ENCODE data around the gene LMF2.
"Not testable (repeated sequence)": the region's sequence is repeated elsewhere in the genome, so short reads cannot be mapped to it uniquely, and the experiment has no call there.

Gene LMF2

DNA sequence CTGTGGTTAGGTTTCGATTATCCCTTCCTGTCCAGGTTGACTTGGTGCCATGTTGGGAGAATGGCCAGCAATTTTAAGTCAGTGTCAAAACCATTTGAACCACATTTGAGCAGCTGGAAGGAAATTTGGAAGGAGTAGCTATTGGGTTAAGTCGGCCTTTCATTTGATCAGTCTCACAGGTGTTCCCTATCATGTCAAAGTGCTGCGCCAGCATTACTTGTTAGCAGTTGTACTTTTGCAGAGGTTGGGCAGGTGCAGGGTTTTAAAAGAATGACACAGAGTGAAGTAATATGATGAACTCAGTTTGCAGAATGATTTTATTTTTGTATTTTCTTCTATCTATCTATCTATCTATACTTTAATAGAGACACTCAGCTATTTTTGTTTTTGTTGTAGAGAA lies 28.7 kb upstream of the LMF2 start:
- H3K4me3 ChIP-seq (ENCODE audit: low read depth, low read length) = no peak overlapping the region

DNA sequence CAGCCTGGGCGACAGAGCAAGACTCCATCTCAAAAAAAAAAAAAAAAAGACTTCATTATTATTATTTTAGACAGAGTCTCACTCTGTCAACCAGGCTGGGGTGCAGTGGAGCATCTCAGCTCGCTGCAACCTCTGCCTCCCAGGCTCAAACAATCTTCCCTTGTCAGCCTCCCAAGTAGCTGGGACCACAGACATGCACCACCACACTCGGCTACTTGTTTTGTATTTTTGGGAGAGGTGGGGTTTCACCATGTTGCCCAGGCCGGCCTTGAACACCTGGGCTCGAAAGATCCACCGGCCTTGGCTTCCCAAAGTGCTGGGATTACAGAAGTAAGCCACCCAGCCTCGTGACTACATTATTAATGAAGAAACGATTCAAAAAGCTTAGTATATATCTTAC lies 27.6 kb upstream of the LMF2 start:
- H3K4me3 ChIP-seq (ENCODE audit: low read depth, low read length) = no peak overlapping the region

DNA sequence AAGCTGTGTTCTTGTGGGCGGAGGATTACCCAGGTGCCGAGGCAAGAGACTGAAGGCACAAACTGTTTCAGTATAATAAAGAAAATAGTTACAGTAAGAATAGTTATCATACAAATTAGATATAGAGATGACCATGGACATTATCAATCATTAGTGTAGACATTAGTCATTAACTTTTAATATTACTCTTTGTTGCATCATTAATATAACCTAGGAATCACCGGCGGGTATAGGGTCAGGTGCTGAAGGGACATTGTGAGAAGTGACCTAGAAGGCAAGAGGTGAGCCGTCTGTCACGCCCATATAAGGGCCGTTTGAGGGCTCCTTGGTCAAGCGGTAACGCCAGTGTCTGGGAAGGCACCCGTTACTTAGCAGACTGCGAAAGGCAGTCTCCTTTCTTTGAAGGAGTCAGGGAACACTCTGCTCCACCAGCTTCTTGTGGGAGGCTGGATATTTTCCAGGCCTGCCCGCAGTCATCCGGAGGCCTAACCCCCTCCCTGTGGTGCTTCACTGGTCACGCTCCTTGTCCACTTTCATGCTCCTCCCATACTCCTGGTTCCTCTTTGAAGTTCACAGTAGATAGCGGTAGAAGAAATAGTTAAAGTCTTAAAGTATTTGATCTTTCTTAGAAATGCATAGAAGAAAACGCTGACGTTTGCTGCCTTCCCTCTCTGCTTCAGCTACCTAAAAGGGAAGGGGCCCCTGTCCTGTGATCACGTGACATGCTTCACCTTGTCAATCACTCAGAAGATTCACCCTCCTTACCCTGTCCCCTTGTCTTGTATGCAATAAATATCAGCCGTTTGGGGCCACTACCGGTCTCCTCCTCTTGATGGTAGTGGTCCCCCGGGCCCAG lies 26.6 kb upstream of the LMF2 start:
- H3K4me3 ChIP-seq (ENCODE audit: low read depth, low read length) = not testable (repeated sequence)

DNA sequence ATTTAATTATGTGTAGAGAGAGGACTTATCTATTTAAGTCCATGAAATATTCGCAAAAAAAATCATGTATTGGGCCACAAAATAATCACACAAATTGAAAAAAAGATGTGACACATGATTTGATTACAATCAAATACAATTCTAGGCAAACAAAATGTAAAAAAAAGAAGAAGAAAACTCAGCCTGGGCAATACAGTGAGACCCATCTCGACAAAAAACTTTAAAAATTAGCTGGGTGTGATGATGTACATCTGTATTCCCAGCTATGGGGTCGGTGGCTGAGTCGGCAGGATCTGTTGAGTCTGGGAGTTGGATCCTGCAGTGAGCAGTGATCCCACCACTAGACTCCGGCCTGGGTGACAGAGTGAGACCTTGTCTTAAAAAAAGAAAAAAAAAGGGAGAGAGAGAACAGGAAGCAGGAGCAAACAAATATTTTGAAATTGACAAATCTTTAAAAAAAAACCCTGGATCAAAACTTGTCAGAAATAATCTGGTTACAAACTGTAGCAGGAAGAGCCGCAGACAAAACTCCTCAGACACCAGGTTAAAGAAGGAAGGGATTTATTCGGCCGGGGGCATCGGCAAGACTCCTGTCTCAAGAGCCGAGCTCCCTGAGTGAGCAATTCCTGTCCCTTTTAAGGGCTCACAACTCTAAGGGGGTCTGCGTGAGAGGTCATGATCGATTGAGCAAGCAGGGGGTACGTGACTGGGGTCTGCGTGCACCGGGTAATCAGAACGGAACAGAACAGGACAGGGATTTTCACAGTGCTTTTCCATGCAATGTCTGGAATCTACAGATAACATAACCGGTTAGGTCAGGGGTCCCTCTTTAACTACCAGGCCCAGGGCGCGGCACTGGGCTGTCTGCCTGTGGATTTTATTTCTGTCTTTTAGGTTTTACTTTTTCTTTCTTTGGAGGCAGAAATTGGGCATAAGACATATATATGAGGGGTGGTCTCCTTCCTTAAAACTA lies 25.6 kb upstream of the LMF2 start:
- H3K4me3 ChIP-seq (ENCODE audit: low read depth, low read length) = no peak overlapping the region

GRCh38 chr22:50531962-50532674 lies 24.6 kb upstream of the LMF2 start:
- peak overlapping the region; percentile 28 for H3K4me3 ChIP-seq (ENCODE audit: low read depth, low read length)

- peak overlapping the region; percentile 28 for H3K4me3 ChIP-seq (ENCODE audit: low read depth, low read length)
Measured at GRCh38 chr22:50531546-50531961, 24.1 kb upstream of the LMF2 start.

- no peak overlapping the region for H3K4me3 ChIP-seq (ENCODE audit: low read depth, low read length)
Measured at GRCh38 chr22:50530877-50531545, 23.5 kb upstream of the LMF2 start.

DNA sequence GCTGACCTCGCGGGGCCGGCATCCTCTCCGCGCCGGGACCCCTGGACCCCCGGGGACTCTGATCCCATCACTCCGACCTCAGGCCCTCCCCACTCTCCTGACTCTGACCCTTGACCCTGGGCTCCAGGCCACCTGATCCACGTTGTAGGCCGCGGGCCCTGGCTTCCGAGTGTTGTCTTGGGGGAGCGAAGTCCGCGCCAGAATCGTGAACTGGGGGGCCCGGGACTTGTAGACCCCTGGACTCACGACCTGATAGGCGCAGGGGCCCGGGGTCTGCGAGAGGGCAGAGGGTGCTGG lies 23.0 kb upstream of the LMF2 start:
- H3K4me3 ChIP-seq (ENCODE audit: low read depth, low read length) = peak overlapping the region; percentile 27

GRCh38 chr22:50529897-50530579 lies 22.5 kb upstream of the LMF2 start, which contains the start of gene TYMP:
Gene TYMP (minus strand): TSS chr22:50530012. CDS start chr22:50529709, 303 bp downstream.
- H3K4me3 ChIP-seq (ENCODE audit: low read depth, low read length) = peak within 1 kb of the TSS; percentile 27

DNA sequence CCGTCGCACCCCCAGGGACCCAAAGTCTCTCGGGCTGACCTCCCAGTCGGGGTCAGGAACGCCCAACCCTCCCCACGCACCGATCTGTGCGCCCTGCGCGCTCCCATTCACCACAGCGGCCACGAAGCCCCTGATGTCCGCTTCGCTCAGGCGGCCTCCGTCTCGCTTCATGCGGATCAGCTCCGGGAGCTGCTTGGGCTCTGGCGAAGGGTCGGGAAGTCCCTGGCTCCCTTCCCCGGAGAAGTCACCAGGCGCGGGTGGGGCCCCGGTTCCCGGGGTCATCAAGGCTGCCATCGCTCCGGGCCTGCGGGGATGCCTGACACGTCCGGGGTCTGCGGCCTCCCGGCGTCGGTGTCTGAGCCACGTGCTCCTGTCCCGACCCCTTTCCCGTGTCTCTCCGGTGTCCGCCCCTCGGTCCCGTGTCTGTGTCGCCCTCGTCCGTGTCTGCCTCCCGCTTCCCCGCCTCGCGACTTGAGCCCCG lies 22.0 kb upstream of the LMF2 start:
- H3K4me3 ChIP-seq (ENCODE audit: low read depth, low read length) = no peak overlapping the region

DNA sequence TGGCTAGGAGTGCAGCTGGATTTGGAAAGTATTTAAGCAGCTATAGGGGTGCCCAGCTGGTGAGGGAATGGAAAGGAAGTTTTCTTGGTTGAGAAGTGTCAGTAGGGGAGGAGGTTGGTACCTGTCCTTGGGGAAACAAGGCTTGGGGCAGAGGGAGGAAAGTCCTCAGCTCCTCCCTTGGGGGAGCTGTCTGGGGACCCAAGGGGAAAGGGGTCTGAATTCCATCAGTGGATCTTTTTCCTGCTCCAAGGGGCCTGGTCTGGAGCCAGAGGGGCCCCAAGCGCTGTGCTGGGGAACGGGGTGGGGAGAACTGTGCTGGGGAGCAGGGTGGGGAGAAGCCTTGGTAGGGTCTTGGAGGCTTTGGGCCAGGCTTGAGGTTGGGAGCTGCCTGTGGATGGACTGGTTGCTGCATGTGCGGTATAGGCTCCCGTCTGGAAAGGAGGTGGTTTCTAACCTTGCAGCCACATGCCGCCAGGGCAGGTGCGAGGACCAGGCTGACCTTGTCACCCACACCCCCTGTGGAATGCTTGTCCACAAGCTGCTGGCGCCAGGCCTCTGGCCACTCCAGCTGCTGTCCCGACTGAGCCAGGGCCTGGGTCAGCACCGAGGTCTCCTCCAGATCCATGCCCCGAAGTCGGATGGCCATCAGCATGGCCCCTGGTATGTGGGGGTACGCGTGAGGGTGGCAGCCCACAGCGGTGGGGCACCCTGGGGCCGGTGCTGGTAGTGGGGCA lies 21.3 kb upstream of the LMF2 start:
- no peak overlapping the region for H3K4me3 ChIP-seq (ENCODE audit: low read depth, low read length)

- no peak overlapping the region for H3K4me3 ChIP-seq (ENCODE audit: low read depth, low read length)
Measured at GRCh38 chr22:50527921-50528681, 20.6 kb upstream of the LMF2 start.

- peak overlapping the region; percentile 69 for H3K4me3 ChIP-seq (ENCODE audit: low read depth, low read length)
Measured at GRCh38 chr22:50526834-50527801, 19.6 kb upstream of the LMF2 start.

DNA sequence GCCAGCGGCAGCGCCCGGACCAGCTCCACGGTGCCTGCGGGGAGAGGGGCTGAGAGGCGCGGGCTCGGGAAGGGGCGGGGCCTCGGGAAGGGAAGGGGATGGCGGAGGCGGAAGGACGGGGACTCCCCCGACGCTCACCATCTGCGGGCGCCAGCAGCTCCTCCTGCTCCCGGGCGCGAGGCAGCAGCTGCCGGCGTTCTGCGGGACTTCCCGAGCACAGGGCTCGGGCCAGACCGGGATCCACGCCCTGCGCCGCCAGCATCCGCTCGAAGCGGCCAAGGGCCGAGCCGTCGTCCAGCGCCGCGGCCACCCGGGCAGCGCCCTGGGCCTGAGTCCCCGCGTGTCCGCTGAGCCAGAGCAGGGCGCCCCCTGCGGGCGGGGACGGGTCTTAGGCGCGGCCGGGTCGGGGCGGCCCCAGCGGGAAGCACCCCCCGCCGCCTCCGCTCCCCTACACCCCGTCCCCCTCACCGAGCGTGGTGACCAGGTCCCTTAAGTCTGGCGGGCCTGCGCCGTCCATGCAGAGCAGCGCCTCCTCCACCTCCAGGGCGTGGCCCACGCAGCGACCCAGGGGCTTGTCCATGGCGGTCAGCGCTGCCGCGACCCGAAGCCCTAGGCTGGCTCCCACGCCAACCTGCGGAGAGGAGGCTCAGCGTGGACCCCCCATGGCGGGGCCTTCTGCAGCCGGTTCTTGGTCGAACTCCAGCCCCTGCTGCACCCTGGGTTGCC lies 18.8 kb upstream of the LMF2 start:
- peak overlapping the region; percentile 69 for H3K4me3 ChIP-seq (ENCODE audit: low read depth, low read length)

- H3K4me3 ChIP-seq (ENCODE audit: low read depth, low read length) = peak overlapping the region; percentile 69
Measured at GRCh38 chr22:50525858-50526107, 18.3 kb upstream of the LMF2 start.

DNA sequence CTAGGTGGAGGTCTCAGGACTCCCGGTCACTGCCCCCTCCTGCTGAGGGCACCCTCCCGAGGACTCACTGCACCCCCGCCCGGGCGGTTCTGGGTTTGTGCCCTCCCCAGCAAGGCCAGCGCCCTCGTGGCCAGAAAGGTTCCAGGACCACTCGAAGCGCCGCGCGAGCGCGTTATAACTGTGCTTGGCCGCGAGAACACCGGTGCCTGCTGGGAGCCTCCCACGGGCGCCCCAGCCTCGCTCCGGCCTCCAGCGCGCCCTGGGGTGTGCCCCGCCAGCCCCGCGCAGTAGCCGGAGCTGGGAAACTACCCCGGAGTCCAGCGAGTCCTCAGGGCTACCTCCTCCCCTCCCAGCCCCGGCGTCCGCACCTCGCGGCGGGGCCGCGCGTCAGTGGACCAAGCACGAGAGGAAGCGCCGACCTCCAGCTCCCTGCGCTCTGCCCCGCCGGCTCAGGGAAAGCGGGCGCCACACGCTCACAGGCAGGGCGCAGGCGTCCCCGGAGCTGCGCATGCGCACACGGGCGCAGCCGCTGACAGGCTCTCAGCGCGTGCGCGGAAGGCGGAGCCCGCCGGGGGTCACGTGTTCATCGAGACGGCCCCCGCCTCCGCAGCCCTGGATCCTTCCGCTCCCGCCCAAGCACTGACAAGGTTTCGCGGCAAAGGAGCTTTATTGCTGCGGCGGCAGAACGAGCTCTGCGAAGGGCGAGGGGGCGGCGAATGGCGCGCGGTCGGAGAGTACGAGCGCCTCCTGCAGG lies 17.8 kb upstream of the LMF2 start, which contains the start of gene SCO2:
Gene SCO2, minus strand, starts transcription at position 495 of the 754 bp plus-strand sequence. CDS start 1,187 bp downstream, outside the sequence.
- H3K4me3 ChIP-seq (ENCODE audit: low read depth, low read length) = peak within 1 kb of the TSS; percentile 69

Data from iPS-11a (cell line).